Neural cell (in vitro differentiated cells): ENCODE data around the gene NOL4L. TPM values are rescaled to one million over a fixed set of nuclear protein-coding genes. Genes with fewer than 3 reads are reported as not detected.

Experiments used
- H2AFZ ChIP-seq: fragments of 200-600, 300-800 bp; sonication (generic), shearing (Covaris generic); 2 replicates; pipeline ENCODE4 v1.6.0; 2014; ENCODE audit warnings: low read depth, mild to moderate bottlenecking, antibody characterized with exemption, low read length, moderate library complexity
- H3F3A ChIP-seq: fragments of 200-600 bp; shearing (Covaris generic); 2 replicates; pipeline ENCODE4 v1.6.1; 2016; ENCODE audit warnings: mild to moderate bottlenecking, moderate library complexity, mixed read lengths, antibody characterized with exemption, low read length; ENCODE audit not compliant: insufficient read depth, poor library complexity, severe bottlenecking
- H3K27ac ChIP-seq: fragments of 200-600, 300-800 bp; sonication (generic), shearing (Covaris generic); 2 replicates; pipeline ENCODE4 v1.5.1; 2014; ENCODE audit warnings: mild to moderate bottlenecking, low read length, moderate library complexity
- H3K27me3 ChIP-seq: fragments of 300-800, 200-600 bp; sonication (generic), shearing (Covaris generic); 2 replicates; pipeline ENCODE4 v1.6.0; 2014; ENCODE audit warnings: mild to moderate bottlenecking, low read depth, low read length, moderate library complexity; ENCODE audit not compliant: insufficient read depth
- H3K36me3 ChIP-seq: fragments of 300-800, 200-600 bp; sonication (generic), shearing (Covaris generic); 2 replicates; pipeline ENCODE4 v1.5.1; 2014; ENCODE audit warnings: mild to moderate bottlenecking, antibody characterized with exemption, low read length, moderate library complexity; ENCODE audit not compliant: insufficient read depth
- H3K4me2 ChIP-seq: fragments of 300-800, 200-600 bp; sonication (generic), shearing (Covaris generic); 2 replicates; pipeline ENCODE4 v1.6.0; 2014; ENCODE audit warnings: mild to moderate bottlenecking, low read length
- H3K4me3 ChIP-seq: fragments of 300-800, 200-600 bp; sonication (generic), shearing (Covaris generic); 2 replicates; pipeline ENCODE4 v1.5.1; 2014; ENCODE audit warnings: mild to moderate bottlenecking, low read length, moderate library complexity
- H3K79me2 ChIP-seq: fragments of 200-600 bp; shearing (Covaris generic); replicated peaks from 2 replicates; pipeline ENCODE4 v1.6.0; 2014; ENCODE audit warnings: mild to moderate bottlenecking, low read length, moderate library complexity; ENCODE audit not compliant: insufficient read depth
- H3K9ac ChIP-seq: fragments of 300-800, 200-600 bp; sonication (generic), shearing (Covaris generic); 2 replicates; pipeline ENCODE4 v1.6.1; 2016; ENCODE audit warnings: mild to moderate bottlenecking, low read length, mixed read lengths
- H3K9me2 ChIP-seq: fragments of 200-600 bp; shearing (Covaris generic); 2 replicates; pipeline ENCODE4 v1.6.1; 2016; ENCODE audit warnings: mild to moderate bottlenecking, low read length, mixed read lengths; ENCODE audit not compliant: insufficient read depth
- H3K9me3 ChIP-seq: fragments of 200-600, 300-800 bp; sonication (generic), shearing (Covaris generic); 2 replicates; pipeline ENCODE4 v1.6.1; 2016; ENCODE audit warnings: mild to moderate bottlenecking, mixed run types, low read length, moderate library complexity, mixed read lengths
- H4K20me1 ChIP-seq: fragments of 200-600 bp; shearing (Covaris generic); 2 replicates; pipeline ENCODE4 v1.6.1; 2016; ENCODE audit warnings: mild to moderate bottlenecking, mixed run types; ENCODE audit not compliant: insufficient read depth
- EP300 ChIP-seq: fragments of 450-650 bp; conservative IDR thresholded peaks from 2 replicates; pipeline ENCODE4 v1.6.1; 2014; ENCODE audit warnings: antibody characterized with exemption, mild to moderate bottlenecking, moderate library complexity; ENCODE audit not compliant: poor library complexity, severe bottlenecking
- EZH2 ChIP-seq: fragments of 200-600, 300-800 bp; shearing (Covaris generic), sonication (generic); IDR thresholded peaks from 2 replicates; pipeline ENCODE4 v1.6.1; 2014; ENCODE audit warnings: antibody characterized with exemption, low read length, borderline replicate concordance, mild to moderate bottlenecking; ENCODE audit not compliant: insufficient read depth, poor library complexity, severe bottlenecking
- MXI1 ChIP-seq: fragments of 450-650 bp; conservative IDR thresholded peaks from 2 replicates; pipeline ENCODE4 v1.6.1; 2014; ENCODE audit warnings: antibody characterized with exemption, mild to moderate bottlenecking; ENCODE audit not compliant: poor library complexity, severe bottlenecking
- POLR2AphosphoS5 ChIP-seq: IDR thresholded peaks from 2 replicates; pipeline ENCODE4 v1.6.1; 2012
- RAD21 ChIP-seq: fragments of 450-650 bp; conservative IDR thresholded peaks from 2 replicates; pipeline ENCODE4 v1.6.1; 2014; ENCODE audit warnings: antibody characterized with exemption, mild to moderate bottlenecking, moderate library complexity
- SMC3 ChIP-seq: fragments of 450-650 bp; conservative IDR thresholded peaks from 2 replicates; pipeline ENCODE4 v1.6.1; 2014; ENCODE audit warnings: antibody characterized with exemption, mild to moderate bottlenecking, moderate library complexity; ENCODE audit not compliant: poor library complexity
- TAF1 ChIP-seq: IDR thresholded peaks from 2 replicates; pipeline ENCODE4 v1.6.1; 2012; ENCODE audit warnings: low read depth
- polyA plus RNA-seq: library from polyadenylated mRNA; depleted of rRNA; stranded (reverse); fragments of >200 nt; gene quantifications from 2 replicates; pipeline ENCODE4 v1.2.3, GENCODE V29; 2014
- TF ChIP-seq, protein P1 (sequence below): fragments of 450-650 bp; IDR thresholded peaks from 2 replicates; pipeline ENCODE4 v1.5.1; 2014; ENCODE audit warnings: antibody characterized with exemption, mild to moderate bottlenecking, moderate library complexity; ENCODE audit not compliant: poor library complexity, severe bottlenecking
- TF ChIP-seq, protein P2 (sequence below): IDR thresholded peaks from 2 replicates; pipeline ENCODE4 v1.6.1; 2012; ENCODE audit warnings: borderline replicate concordance

The NOL4L gene
- polyA plus RNA-seq, 1 donor from 2014 or later: 20.4 TPM

DNA sequence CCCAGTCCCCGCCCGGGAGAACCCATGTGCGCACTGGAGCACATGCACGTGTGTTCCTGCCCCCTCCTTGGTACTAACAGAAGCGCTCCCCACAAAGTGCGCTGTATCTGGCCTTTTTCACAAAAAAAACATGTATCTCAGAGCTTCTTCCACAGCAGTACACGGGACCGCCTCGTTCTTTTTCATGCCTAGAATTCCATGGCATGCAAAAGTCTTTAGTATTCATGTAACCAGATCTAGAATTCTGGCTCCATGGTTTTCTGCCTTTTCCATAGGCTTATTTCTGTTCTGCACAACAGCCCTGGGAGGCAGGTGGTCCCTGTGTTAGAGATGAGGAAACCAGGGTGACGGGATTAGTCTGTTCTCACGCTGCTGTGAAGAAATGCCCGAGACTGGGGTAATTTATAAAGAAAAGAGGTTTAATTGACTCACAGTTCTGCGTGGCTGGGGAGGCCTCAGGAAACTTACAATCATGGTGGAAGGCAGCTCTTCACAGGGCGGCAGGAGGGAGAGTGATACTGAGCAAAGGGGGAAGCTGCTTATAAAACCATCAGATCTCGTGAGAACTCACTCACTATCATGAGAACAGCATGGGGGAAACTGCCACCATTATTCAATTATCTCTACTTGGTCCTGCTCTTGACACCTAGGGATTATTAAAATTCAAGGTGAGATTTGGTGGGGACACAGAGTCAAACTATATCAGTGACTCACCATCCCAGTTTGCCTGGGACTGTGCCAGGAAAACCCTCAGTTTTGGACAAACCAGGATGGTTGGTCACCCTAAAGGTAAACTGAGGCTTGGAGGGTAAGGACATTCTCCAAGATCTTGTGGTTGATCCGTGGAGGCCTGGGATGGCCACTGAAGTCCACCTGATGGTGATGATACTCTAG is 47.6 kb upstream of the NOL4L start:
- H3K36me3 ChIP-seq: no peaks in the 10 kb centered on the region
- TF ChIP-seq POLR2AphosphoS5 (no peak), TAF1 (no peak), RAD21 (no peak), MXI1 (no peak)
- TF ChIP-seq, protein P1, sequence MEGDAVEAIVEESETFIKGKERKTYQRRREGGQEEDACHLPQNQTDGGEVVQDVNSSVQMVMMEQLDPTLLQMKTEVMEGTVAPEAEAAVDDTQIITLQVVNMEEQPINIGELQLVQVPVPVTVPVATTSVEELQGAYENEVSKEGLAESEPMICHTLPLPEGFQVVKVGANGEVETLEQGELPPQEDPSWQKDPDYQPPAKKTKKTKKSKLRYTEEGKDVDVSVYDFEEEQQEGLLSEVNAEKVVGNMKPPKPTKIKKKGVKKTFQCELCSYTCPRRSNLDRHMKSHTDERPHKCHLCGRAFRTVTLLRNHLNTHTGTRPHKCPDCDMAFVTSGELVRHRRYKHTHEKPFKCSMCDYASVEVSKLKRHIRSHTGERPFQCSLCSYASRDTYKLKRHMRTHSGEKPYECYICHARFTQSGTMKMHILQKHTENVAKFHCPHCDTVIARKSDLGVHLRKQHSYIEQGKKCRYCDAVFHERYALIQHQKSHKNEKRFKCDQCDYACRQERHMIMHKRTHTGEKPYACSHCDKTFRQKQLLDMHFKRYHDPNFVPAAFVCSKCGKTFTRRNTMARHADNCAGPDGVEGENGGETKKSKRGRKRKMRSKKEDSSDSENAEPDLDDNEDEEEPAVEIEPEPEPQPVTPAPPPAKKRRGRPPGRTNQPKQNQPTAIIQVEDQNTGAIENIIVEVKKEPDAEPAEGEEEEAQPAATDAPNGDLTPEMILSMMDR: no peak
- H3K27me3 ChIP-seq: no peaks in the 10 kb centered on the region
- no peak overlapping the region for H2AFZ ChIP-seq
- H3F3A ChIP-seq: no peaks in the 10 kb centered on the region
- no peaks in the 10 kb centered on the region for H3K79me2 ChIP-seq
- no peaks in the 10 kb centered on the region for H4K20me1 ChIP-seq
- H3K4me2 ChIP-seq: no peak overlapping the region
- no peak overlapping the region for H3K27ac ChIP-seq
- no peaks in the 10 kb centered on the region for H3K9me2 ChIP-seq
- H3K4me3 ChIP-seq: no peak overlapping the region
- H3K9ac ChIP-seq: no peak overlapping the region
- no peaks in the 10 kb centered on the region for H3K9me3 ChIP-seq

DNA sequence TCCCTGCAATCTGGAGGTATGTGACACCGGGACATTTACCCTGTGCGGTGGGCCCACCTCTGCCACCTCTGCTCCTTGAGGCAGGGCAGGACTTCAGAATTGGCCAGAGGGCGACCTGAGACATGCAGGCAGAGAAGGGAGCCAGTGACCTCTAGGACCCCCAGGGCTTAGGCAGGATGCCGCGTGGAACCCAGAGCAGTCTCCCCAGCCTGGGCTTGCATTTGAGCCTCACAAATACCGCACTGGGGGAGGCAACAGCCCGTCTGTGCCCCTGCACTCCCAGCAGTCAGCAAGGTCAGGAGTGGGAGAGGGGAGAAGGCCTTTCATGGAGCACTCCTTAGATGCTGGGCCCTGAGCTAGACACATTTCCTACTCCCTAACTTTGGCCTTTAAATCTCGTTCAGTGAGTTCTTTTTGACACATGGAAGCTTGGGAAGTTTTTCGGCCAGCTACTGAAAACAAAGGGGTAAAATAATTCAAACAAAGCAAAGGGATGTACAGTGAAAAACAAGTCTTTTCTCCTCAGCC is 46.9 kb upstream of the NOL4L start:
- no peaks in the 10 kb centered on the region for H3K79me2 ChIP-seq
- TF ChIP-seq, protein P1: no peak
- TF ChIP-seq EZH2 (no peak), EP300 (no peak)
- H3K9me3 ChIP-seq: no peaks in the 10 kb centered on the region
- no peaks in the 10 kb centered on the region for H3K9me2 ChIP-seq
- no peaks in the 10 kb centered on the region for H3F3A ChIP-seq
- no peak overlapping the region for H3K4me3 ChIP-seq
- no peak overlapping the region for H3K4me2 ChIP-seq
- H3K36me3 ChIP-seq: no peaks in the 10 kb centered on the region
- H3K27ac ChIP-seq: no peak overlapping the region
- no peak overlapping the region for H3K9ac ChIP-seq
- no peak overlapping the region for H2AFZ ChIP-seq
- H4K20me1 ChIP-seq: no peaks in the 10 kb centered on the region
- H3K27me3 ChIP-seq: no peaks in the 10 kb centered on the region

DNA sequence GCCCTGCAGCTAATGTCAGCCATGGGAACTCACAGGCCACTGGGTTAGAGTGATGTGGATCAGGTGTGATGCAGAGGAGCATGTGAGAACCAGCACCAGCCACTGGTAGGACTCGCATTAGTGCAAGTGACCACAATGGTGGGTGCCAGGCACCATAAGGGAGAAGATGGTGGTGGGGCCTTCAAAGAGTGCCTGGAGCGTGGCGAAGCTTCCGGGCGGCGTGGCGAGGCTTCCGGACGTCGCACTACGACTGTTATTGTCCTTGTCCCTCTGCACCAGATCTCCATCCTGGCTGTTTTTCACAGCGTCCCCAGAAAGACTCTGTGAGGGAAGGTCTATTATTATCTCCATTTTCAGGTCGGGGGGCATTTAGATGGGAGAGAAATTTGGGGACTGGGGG is 44.7 kb upstream of the NOL4L start:
- no peaks in the 10 kb centered on the region for H4K20me1 ChIP-seq
- H3K9me2 ChIP-seq: no peaks in the 10 kb centered on the region
- no peak overlapping the region for H3K27ac ChIP-seq
- no peak overlapping the region for H2AFZ ChIP-seq
- no peaks in the 10 kb centered on the region for H3K79me2 ChIP-seq
- H3K27me3 ChIP-seq: no peaks in the 10 kb centered on the region
- H3K4me3 ChIP-seq: no peak overlapping the region
- H3K9ac ChIP-seq: no peak overlapping the region
- H3F3A ChIP-seq: no peaks in the 10 kb centered on the region
- H3K4me2 ChIP-seq: no peak overlapping the region
- H3K36me3 ChIP-seq: no peaks in the 10 kb centered on the region
- TF ChIP-seq EZH2 (no peak), POLR2AphosphoS5 (no peak), SMC3 (no peak), MXI1 (no peak), TAF1 (no peak), RAD21 (no peak), EP300 (no peak)
- TF ChIP-seq, protein P1: no peak
- TF ChIP-seq, protein P2, sequence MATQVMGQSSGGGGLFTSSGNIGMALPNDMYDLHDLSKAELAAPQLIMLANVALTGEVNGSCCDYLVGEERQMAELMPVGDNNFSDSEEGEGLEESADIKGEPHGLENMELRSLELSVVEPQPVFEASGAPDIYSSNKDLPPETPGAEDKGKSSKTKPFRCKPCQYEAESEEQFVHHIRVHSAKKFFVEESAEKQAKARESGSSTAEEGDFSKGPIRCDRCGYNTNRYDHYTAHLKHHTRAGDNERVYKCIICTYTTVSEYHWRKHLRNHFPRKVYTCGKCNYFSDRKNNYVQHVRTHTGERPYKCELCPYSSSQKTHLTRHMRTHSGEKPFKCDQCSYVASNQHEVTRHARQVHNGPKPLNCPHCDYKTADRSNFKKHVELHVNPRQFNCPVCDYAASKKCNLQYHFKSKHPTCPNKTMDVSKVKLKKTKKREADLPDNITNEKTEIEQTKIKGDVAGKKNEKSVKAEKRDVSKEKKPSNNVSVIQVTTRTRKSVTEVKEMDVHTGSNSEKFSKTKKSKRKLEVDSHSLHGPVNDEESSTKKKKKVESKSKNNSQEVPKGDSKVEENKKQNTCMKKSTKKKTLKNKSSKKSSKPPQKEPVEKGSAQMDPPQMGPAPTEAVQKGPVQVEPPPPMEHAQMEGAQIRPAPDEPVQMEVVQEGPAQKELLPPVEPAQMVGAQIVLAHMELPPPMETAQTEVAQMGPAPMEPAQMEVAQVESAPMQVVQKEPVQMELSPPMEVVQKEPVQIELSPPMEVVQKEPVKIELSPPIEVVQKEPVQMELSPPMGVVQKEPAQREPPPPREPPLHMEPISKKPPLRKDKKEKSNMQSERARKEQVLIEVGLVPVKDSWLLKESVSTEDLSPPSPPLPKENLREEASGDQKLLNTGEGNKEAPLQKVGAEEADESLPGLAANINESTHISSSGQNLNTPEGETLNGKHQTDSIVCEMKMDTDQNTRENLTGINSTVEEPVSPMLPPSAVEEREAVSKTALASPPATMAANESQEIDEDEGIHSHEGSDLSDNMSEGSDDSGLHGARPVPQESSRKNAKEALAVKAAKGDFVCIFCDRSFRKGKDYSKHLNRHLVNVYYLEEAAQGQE: no peak
- H3K9me3 ChIP-seq: no peaks in the 10 kb centered on the region
